Measurements from ENCODE around the gene ARHGAP15.

Gene ARHGAP15

DNA sequence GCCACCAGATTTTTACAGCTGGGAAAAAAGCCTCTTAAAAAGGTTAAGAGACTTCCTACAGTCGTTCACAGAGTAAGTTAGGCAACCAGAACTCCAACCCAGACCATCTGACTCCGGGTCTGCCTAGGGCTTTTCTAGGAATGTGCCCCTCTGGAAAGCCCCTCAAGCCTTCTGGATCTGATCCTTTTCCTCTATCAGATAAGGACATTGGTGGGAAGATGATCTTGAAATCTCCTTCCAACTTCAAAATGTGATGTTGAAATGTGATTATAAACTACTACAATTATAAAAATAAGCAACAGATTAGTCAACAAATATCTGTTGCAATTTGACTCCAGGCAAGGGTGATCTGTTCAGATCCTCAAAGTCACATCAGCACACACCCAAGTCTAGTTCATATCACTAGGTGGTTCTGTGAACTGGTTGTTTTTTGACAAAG is 270.4 kb downstream of the ARHGAP15 start:
- no peak for DNase-seq (ENCODE audit: low read depth)

DNA sequence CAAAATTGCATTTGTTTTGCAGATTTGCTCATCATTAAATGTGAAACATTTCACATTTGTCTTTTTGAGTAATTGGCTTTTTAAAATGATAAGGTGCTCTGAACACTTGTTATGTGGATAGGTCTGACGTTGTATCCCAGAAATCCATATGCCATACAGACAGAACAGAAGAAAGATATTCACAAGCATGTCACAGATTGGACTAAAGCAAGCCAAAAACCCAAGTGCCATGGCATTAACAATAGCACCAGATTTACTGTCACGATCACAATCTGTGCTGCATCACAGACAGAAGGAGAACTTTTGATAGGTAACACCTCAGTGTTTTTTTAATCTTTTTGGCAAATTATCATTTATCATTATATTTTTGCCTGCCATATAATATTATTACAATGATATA is 272.6 kb downstream of the ARHGAP15 start:
- no peak for DNase-seq (ENCODE audit: low read depth)

DNA sequence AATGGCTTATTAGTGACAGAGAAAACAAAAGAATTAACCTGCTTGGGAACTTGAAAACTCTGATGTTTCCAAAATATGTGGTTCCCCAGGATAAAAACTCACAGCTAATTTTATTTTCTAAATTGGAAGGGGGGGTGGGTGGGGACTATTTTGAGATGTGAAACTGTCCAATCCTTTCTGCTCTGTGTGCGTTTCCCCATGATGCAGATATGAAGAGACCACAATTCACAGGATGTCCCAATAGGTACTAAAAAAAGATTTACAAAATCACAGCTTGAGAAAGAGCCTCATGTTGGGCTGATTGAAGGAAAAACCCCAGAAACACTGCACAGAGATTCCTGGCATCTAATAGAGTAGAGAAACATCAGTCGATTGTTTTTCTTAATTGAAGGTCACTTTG is 273.2 kb downstream of the ARHGAP15 start:
- no peak for DNase-seq (ENCODE audit: low read depth)

DNA sequence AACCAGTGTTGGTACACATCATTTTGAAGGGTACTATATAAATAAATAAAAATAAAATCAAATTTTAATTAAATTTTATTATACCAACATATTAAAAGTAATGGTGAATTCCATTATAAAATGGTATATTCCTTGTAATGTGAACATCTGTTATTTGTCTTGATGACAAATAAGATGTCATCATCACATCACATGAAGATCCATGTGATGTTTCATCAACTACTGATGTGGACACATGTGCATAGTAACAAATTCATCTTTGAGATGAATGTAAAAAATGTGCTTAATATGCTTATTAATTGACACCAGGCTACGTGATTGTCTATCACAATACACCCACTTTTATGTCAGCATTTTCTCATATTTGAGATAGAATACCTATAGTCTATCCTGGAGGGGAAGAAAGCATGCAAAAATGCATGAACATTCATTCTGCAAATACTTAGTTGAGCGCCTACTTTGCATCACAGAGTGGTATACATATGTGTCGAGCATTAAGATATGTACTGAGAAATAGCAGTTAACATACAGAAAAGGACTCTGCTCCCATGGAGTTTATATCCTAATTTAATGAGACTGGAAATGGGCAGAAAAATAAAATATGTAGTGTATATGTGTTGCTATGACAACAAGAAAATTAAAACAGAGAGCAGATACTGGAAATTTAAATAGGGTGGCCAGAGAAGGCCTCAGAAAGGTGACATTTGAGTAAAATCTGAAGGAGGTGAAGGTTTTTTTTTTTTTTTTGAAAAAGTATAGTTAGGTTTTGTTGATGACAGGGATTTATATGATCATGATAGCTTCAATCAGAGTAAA is 281.1 kb downstream of the ARHGAP15 start:
- DNase-seq (ENCODE audit: low read depth), result no peak

DNA sequence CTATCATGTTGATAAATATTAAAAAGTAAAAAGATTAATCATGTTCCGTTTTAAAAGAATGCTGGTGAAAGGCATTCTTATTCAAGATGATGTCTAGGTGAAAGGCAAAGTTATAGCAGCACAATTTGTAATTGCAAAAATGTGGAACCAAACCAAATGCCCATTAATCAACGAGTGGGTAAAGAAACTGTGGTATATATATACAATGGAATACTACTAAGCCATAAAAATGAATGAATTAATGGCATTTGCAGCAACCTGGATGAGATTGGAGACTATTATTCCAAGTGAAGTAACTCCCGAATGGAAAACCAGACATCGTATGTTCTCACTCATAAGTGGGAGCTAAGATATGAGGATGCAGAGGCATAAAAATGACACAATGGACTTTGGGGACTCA is 286.4 kb downstream of the ARHGAP15 start:
- no peak for DNase-seq (ENCODE audit: low read depth)

DNA sequence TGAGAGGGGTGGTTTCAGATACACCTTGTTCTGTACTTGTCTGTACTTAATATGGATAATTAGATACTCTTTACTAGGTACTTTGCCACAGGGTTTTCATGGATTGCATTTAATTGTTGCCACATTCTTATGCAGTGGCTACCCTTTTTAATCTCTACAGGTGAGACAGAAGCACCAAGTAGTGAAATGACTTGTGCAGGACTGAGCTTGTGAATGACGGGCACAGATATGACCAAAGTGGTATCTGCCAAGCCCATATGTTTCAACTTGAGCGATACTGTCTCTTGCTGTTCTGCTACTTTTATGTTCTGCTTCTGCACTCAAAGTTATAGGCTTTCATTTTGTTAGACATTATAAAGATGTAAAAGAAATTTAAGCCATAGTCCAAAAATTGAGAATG is 288.2 kb downstream of the ARHGAP15 start:
- no peak for DNase-seq (ENCODE audit: low read depth)

DNA sequence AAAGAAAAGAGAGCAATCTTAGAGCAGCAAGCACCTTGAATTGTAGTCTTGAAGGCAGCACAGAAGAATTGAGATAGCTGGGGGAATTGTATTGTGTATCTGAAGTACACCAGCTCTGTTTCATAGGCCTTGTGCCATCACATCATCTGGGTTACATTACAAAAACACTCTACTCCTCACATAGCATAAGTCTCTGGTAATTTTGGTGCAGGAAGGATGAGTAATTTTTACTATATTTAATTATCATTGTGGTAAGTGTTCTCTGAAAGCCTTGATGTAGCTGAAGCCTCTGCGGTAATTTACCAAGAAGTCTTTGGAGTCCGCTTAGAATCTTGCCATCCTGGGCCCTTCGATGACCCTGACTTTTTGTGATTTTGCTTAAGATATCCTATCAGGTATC is 291.1 kb downstream of the ARHGAP15 start:
- no peak for DNase-seq (ENCODE audit: low read depth)

DNA sequence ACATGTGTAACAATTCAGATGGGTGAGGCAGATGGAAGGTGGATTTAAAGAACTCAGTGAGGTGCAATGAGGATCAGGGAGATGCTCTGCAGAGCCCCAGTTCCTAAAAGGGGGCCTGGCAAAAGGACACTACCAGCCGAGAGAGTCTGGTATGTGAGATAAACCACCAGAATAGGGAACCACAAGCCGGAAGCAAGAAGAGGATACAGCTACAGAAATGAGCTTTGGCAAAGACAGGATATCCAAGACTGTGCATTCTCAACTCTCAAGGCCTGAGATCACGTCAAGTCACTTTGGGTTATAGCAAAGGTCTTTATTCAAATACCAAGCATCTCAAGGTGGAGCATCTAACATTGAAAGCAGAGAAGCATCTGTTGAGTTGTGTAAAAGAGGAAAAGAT is 293.5 kb downstream of the ARHGAP15 start:
- DNase-seq (ENCODE audit: low read depth), result no peak

DNA sequence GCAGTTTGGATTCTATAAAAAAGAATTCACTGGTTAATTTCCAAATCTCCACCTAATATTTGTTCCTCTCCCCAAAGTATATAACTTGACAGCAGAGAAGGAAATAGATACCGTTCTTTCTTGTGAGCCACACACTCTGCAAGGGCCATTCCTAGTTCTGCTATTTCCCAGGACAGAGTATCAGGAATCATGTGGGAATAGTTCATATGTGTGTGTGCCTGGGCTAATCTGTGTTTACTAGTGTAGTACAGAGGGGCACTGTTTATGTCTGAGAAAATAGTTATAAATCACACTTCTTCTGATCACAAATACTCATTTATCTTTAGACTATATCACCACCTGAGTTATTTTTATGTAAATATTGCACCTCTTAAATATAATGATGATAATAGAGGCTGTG is 296.7 kb downstream of the ARHGAP15 start:
- DNase-seq (ENCODE audit: low read depth), result no peak

DNA sequence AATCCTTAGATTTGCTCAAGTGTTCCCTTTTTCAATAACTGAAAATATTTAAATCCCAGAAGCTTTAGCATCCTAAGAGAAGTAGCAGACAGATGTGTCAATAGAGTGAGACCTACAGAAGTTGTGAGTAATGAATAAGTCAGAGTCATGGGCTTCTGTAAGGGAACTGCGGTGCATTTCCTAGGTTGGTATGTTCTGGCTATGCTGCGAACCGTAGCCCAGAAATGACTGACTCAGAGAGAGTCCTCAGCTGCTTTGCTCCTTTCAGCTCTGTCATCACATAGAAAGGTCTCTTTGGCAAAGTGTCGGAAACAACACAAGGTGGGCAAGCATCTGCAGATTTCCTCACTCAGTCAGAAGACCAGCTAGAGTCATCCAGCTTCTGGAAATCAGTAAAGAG is 297.1 kb downstream of the ARHGAP15 start:
- peak; percentile 50 for DNase-seq (ENCODE audit: low read depth)

DNA sequence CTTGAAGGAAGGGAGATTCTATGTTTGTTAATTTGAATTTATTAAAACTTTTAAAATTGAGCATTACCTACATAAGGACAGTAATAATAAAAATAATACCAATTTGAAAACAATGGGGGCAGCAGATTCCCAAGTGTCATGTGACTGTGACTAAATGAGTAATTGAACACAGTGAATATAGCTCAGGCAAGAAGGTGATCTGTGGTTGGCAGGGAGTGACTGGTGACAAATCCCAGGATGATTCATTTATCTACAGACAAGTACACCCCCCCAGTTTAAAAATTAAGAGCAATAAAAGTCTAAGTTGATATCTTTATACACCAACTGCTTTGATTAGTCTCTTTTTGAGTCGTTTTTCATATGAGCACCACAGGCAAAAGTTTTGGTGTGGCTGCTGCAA is 299.5 kb downstream of the ARHGAP15 start:
- no peak for DNase-seq (ENCODE audit: low read depth)

DNA sequence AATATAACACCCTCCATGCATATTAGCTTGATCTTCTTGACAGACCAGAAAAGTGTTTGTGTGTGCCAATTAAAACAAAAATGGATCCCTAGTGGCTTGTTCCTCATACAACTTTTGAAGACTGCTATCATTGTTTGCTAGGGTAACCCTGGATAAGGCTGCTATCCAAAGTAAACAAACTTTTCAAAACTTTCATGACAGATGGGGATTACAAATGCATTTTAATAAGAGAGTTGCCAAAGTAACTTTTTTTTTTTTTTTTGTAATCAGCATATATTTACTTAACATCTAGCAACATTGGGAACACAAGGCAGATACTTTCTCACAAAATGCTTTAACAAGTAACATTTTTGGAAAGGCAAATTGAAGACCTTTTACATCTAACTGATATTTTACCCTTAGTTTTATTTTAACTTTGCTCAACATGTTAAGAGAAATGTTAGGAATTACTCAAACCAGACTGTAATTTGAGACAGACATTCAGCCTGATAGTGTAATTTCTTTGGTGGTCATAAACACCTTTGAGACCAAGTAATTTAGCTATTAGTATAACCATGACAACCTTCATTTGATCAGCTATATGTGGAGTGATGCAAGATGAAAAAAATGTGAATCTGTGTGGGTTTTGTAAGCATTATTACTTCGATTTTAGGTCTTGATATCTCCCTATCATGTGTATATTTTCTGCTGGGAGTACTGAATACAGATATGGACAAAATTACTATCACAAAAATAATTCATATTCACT is 300.9 kb downstream of the ARHGAP15 start:
- no peak for DNase-seq (ENCODE audit: low read depth)

DNA sequence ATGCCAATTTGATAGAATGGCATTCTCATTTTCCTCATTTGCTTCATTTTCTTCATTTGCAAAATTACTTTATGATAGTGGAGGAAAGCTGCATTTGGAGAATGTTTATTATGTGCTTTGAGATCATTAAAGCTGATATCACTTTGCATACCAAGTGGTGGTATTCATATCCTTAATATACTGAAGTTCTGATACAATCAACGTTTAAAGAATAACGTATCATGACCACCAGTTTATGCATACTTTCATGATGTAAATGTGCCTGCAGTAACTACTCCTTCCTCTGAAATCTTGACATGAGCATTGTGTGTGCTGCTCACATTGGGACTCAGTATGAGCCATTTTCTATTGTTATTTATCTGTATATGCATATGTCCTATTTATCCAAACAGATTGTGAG is 302.1 kb downstream of the ARHGAP15 start:
- no peak for DNase-seq (ENCODE audit: low read depth)

DNA sequence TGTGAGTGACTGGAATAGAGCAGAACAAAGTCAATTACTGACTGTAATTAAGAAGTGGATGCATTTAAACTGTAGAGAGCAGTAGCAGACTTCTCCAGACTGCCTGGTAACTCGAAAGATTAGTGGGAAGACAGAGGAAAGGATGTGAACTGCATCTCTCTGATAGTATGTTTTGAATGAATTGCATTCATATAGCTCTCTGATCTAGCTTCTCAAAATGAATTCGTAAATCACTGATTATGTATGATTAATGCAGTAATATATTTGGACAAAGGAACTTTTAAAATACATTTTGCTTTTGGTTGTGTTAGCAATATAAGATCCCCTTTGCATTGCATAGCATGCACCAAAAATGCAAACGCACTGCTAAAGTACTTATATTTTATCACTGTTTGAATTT is 304.0 kb downstream of the ARHGAP15 start:
- DNase-seq (ENCODE audit: low read depth), result no peak

DNA sequence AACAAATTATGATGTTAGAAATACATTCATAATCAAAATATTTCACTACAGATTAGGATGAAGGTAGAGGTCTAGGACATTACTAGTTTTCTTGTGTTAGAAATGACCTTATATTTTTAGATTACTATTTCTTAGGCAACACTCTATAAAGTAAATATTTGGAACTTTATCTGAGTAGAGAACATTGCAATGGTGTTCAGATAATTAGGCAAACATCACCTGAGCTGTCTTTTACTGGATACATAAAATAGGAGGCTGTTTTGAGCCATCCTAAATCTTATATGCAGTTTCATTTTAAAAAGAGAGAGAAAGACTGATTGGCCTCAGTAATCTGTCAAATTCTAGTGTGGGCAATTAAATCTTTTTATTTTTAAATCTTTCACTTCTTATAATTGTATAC is 304.6 kb downstream of the ARHGAP15 start:
- no peak for DNase-seq (ENCODE audit: low read depth)

DNA sequence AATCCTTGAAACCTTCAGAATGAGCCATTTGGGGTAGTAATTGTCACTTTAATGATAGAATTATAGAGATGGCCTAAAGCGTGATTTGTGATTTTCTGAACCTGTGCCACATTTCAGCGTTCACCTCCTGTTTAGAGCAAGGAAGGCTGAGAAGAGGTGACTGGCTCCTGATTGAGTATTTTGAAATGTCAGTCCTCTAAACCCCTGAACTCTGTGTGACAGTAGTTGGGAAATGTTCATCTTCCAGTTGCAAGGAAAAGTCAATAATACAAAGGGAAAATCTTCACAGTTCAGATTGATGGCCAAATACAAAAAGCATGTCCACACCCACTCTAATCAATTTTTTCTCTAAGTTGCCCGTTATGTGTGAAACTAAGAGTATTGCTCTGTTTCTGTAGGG is 305.2 kb downstream of the ARHGAP15 start:
- no peak for DNase-seq (ENCODE audit: low read depth)

DNA sequence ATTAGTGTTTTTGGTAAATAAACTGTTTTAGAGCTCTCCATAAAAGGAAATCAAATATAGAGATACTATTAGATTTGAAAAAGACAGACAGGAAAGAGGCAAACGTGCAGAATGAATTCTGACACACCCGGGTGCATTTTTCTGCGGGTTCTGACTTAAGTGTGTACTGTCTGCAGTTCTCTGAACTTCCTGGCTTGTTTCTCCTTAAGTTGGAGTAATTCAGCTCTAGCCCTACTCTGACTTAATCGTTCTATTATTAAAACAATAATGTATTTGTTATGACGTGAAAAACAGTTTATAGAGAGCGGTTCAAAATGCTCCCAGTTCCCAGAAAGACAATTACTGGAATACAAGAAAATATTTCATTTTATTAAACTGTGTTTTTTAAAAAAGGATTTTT is 305.9 kb downstream of the ARHGAP15 start:
- no peak for DNase-seq (ENCODE audit: low read depth)

DNA sequence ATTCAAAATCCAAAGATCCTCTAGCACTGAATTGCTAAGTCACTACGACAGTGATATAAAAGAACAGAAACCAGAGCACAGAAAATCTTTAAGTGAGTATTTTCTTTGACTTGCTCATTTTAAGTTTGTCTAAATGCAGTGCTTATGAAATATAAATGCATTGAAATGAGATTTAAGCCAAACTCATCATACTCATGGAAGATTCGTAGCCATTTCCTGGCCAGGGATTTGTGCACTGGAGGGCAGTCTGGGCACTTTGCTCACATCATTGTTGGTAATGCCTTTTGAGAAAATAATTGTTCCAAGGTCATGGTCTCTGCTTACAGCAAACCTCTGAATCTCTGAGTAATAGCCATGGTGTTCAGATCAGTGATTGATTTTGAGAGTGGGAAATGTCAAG is 307.7 kb downstream of the ARHGAP15 start:
- no peak for DNase-seq (ENCODE audit: low read depth)

DNA sequence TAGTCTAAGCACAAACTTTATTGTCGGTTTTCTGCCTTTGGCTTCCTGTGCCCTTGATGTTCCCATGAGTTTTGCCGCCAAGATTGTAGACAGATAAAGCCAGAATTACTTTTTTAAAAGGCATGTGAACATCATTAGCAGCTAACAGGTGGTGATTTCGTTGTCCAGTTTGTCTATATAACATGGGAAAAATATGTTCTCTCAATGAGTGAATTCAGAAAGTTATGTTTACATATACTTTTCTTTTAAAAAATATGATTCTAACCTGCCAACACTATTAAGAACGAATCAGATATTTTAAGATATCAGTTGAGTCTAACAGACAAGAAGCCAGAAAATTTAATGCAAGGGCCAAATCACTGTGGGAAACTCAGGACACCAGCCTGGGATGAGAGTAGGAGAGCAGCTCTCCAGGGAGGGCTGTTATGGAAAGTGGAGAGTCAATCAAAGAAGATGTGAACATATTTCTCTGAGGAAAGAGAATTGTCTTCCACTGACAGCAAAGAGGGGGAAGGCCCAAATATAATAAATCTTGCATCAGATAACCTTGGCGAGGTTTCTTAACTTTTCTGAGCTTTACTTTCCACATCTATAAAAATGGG is 311.3 kb downstream of the ARHGAP15 start:
- DNase-seq (ENCODE audit: low read depth), result no peak

DNA sequence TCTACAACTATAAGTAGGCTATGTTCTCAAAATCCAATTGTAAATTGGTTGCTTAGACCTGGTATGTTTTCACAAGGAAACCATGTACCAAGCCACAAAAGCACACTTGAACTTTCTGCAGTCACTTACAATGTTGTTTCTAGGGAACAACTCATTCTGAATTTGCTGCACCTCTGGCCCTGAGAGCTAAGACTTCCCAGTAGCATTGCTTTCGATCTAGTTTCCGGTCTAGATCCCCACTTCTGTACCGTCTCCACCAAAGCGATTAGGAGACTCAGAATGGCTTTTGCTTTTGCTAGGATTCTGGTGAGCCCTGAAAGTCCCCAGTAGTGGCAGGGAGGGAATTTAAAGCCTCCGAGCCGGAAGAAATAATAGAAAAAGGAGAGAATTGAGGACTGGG is 313.0 kb downstream of the ARHGAP15 start:
- no peak for DNase-seq (ENCODE audit: low read depth)

DNA sequence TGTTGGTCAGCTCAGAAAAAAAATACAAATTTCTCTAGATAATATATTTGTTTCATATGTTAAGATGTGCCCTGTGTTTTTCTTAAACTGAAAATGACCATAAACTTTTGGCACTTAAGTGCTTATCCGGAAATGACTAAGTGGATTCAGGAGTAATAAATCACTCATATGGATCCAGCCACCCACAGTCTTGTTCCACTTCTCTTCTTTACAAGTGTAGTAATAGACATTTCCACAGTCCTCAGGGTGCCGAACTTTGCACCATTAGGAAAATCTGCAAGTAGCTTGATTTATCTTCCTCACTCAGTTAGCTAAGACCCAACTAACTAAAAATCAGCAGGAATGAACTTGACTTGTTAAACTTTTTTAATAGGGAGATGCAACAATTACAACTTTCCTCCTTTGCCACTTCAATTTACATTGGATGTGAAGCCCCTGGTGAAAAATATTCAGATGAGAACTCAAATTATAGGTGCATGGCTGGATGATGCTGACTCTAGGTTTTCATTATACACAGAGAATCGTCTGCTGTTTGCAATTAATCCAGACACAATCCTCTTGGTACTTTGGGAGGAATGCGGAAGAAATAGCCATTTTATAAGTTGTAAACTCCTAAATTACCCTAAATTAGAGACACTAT is 322.5 kb downstream of the ARHGAP15 start:
- DNase-seq (ENCODE audit: low read depth), result no peak

DNA sequence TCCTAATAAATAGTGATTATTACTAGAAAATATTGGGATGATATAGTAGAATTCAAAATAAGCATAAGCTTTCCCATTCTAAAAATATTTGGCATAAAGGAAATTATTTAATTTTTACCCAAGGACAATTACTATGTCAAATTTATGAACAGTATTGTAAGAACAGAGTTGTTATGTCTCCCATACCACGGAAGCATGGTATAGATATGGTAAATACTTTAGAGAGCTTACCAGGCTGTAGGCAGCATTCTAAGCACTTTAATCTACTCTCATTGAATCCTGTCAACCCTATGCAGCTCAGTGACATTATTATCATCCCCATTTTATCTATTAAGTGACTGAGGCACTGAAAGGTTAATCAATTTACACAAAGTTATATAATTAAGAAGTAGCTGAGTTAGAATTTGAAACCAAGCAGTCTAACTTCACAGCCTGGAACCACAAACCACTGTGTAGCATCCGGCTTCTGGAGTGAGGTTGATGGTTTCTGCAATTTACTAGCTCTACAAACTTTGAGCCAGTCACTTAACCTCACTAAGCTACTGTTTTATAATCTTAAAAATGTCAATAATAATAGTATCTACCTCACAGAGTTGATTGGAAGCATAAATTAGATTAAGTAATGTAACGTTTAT is 323.7 kb downstream of the ARHGAP15 start:
- no peak for DNase-seq (ENCODE audit: low read depth)

Measured in GM04503 (cell line).